Germinal center (tissue), 1 donor: ENCODE results near the gene CNPY3.

ENCODE experiments used
- DNase-seq: peaks from one replicate; pipeline ENCODE4 v3.0.0; 2012; ENCODE audit warnings: mixed read lengths, low spot score

CNPY3 gene

GRCh38 chr6:42960243-42961019, 31.2 kb downstream of the CNPY3 start, which contains the start of gene GNMT:
Gene GNMT (plus strand): TSS chr6:42960754. CDS start chr6:42960768, 14 bp downstream.
- DNase-seq: peak; percentile 46

GRCh38 chr6:42961020-42961470, 31.8 kb downstream of the CNPY3 start:
- no peak for DNase-seq

- DNase-seq: no peak
Observed at GRCh38 chr6:42962096-42962495, 32.8 kb downstream of the CNPY3 start.

- DNase-seq: no peak
Observed at GRCh38 chr6:42962502-42963178, 33.4 kb downstream of the CNPY3 start.

GRCh38 chr6:42963179-42963854, 34.0 kb downstream of the CNPY3 start:
- no peak for DNase-seq

- DNase-seq: no peak
Observed at GRCh38 chr6:42963855-42964605, 34.8 kb downstream of the CNPY3 start.

GRCh38 chr6:42966571-42966970, 37.3 kb downstream of the CNPY3 start:
- no peak for DNase-seq

GRCh38 chr6:42967228-42967627, 37.9 kb downstream of the CNPY3 start:
- DNase-seq: no peak

- DNase-seq: no peak
Observed at GRCh38 chr6:42968126-42968701, 38.9 kb downstream of the CNPY3 start.

- DNase-seq: no peak
Observed at GRCh38 chr6:42968783-42969182, 39.5 kb downstream of the CNPY3 start.

GRCh38 chr6:42969431-42969830, 40.2 kb downstream of the CNPY3 start:
- DNase-seq: no peak

GRCh38 chr6:42969934-42970333, 40.7 kb downstream of the CNPY3 start:
- DNase-seq: no peak

GRCh38 chr6:42970871-42971612, 41.8 kb downstream of the CNPY3 start:
- DNase-seq: no peak

GRCh38 chr6:42971746-42972327, 42.6 kb downstream of the CNPY3 start:
- no peak for DNase-seq

GRCh38 chr6:42973926-42974325, 44.6 kb downstream of the CNPY3 start:
- no peak for DNase-seq

- no peak for DNase-seq
Observed at GRCh38 chr6:42974919-42975505, 45.7 kb downstream of the CNPY3 start.

GRCh38 chr6:42978487-42978838, 49.2 kb downstream of the CNPY3 start:
- DNase-seq: peak; percentile 22

- peak; percentile 89 for DNase-seq
Observed at GRCh38 chr6:42978839-42979522, 49.7 kb downstream of the CNPY3 start, which contains the start of gene PEX6. Gene PEX6 (minus strand): TSS chr6:42979181. CDS start chr6:42979150, 31 bp downstream.

- peak; percentile 46 for DNase-seq
Observed at GRCh38 chr6:42979523-42980177, 50.4 kb downstream of the CNPY3 start.
